ENCODE measurements around the gene TEX19. TPM values are rescaled to one million over a fixed set of nuclear protein-coding genes. Genes with fewer than 3 reads are reported as not detected.

The TEX19 gene
- total RNA-seq, 4 donors from 2014 or later = not detected

- no peak overlapping the region for H3K27ac ChIP-seq
- peaks cover 48% of the 10 kb centered on the region for H3K27me3 ChIP-seq
- TF ChIP-seq CTCF (IDR thresholded peaks at IDR 0.05) (no peak), POLR2AphosphoS5 (IDR thresholded peaks at IDR 0.05) (no peak), EP300 (IDR thresholded peaks at IDR 0.05) (no peak), POLR2A (IDR thresholded peaks at IDR 0.05) (no peak)
- peaks cover 3% of the 10 kb centered on the region for H3K36me3 ChIP-seq
- H3K4me1 ChIP-seq = peaks cover 35% of the 10 kb centered on the region
- no peaks in the 10 kb centered on the region for H3K9me3 ChIP-seq
- 23% methylated on average over 16 of the region's 17 CpGs for WGBS
- no peak for DNase-seq (ENCODE audit: low spot score in 2 of 2)
- H3K4me3 ChIP-seq = no peak overlapping the region
Measured at GRCh38 chr17:82386255-82386831, 27.3 kb downstream of the TEX19 start.

GRCh38 chr17:82386881-82387704, 28.0 kb downstream of the TEX19 start:
- 30% methylated on average over 15 of the region's 38 CpGs for WGBS
- Histone ChIP-seq H3K4me3 (no peak overlapping the region), H3K36me3 (peaks cover 8% of the 10 kb centered on the region), H3K9me3 (no peaks in the 10 kb centered on the region), H3K4me1 (peaks cover 35% of the 10 kb centered on the region), H3K27me3 (peaks cover 45% of the 10 kb centered on the region), H3K27ac (no peak overlapping the region)
- TF ChIP-seq POLR2A (IDR thresholded peaks at IDR 0.05) (no peak), CTCF (IDR thresholded peaks at IDR 0.05) (no peak), POLR2AphosphoS5 (IDR thresholded peaks at IDR 0.05) (no peak), EP300 (IDR thresholded peaks at IDR 0.05) (no peak)
- no peak for DNase-seq (ENCODE audit: low spot score in 2 of 2)

GRCh38 chr17:82387705-82388106, 28.7 kb downstream of the TEX19 start:
- peaks cover 35% of the 10 kb centered on the region for H3K4me1 ChIP-seq
- 68% methylated on average over 3 of the region's 3 CpGs for WGBS
- no peak for DNase-seq (ENCODE audit: low spot score in 2 of 2)
- H3K36me3 ChIP-seq = peaks cover 8% of the 10 kb centered on the region
- no peaks in the 10 kb centered on the region for H3K9me3 ChIP-seq
- peaks cover 39% of the 10 kb centered on the region for H3K27me3 ChIP-seq
- no peak overlapping the region for H3K4me3 ChIP-seq
- H3K27ac ChIP-seq = no peak overlapping the region
- TF ChIP-seq EP300 (IDR thresholded peaks at IDR 0.05) = no peak
- no peak for TF ChIP-seq POLR2AphosphoS5 (IDR thresholded peaks at IDR 0.05)
- no peak for TF ChIP-seq CTCF (IDR thresholded peaks at IDR 0.05)
- no peak for TF ChIP-seq POLR2A (IDR thresholded peaks at IDR 0.05)

GRCh38 chr17:82388223-82388921, 29.3 kb downstream of the TEX19 start:
- WGBS = 67% methylated on average over 16 of the region's 34 CpGs
- TF ChIP-seq CTCF (IDR thresholded peaks at IDR 0.05) (no peak), POLR2A (IDR thresholded peaks at IDR 0.05) (no peak), POLR2AphosphoS5 (IDR thresholded peaks at IDR 0.05) (no peak), EP300 (IDR thresholded peaks at IDR 0.05) (no peak)
- peaks cover 32% of the 10 kb centered on the region for H3K27me3 ChIP-seq
- H3K9me3 ChIP-seq = no peaks in the 10 kb centered on the region
- H3K36me3 ChIP-seq = peaks cover 14% of the 10 kb centered on the region
- H3K27ac ChIP-seq = no peak overlapping the region
- H3K4me1 ChIP-seq = peaks cover 35% of the 10 kb centered on the region
- no peak overlapping the region for H3K4me3 ChIP-seq
- DNase-seq (ENCODE audit: low spot score in 2 of 2) = no peak

- 74% methylated on average over 21 of the region's 21 CpGs for WGBS
- Histone ChIP-seq H3K4me1 (peaks cover 32% of the 10 kb centered on the region), H3K27me3 (peaks cover 28% of the 10 kb centered on the region), H3K9me3 (no peaks in the 10 kb centered on the region), H3K27ac (no peak overlapping the region), H3K36me3 (peaks cover 16% of the 10 kb centered on the region), H3K4me3 (no peak overlapping the region)
- DNase-seq (ENCODE audit: low spot score in 2 of 2) = no peak
- no peak for TF ChIP-seq POLR2AphosphoS5 (IDR thresholded peaks at IDR 0.05)
- no peak for TF ChIP-seq POLR2A (IDR thresholded peaks at IDR 0.05)
- TF ChIP-seq CTCF (IDR thresholded peaks at IDR 0.05) = no peak
- TF ChIP-seq EP300 (IDR thresholded peaks at IDR 0.05) = no peak
Measured at GRCh38 chr17:82388922-82389283, 29.9 kb downstream of the TEX19 start.
